Subcutaneous preadipocyte (primary cell): Measurements from ENCODE around the gene OSER1. TPM values are rescaled to one million over a fixed set of nuclear protein-coding genes. Genes with fewer than 3 reads are reported as not detected.

ENCODE experiments used
- total RNA-seq: library from RNA; depleted of rRNA; stranded (reverse); fragments of >200 nt; gene quantifications from 2 replicates; pipeline ENCODE4 v1.2.3, GENCODE V29; 2012

Gene OSER1
- total RNA-seq, result 30.3 and 40.1 TPM in 2 replicates

DNA sequence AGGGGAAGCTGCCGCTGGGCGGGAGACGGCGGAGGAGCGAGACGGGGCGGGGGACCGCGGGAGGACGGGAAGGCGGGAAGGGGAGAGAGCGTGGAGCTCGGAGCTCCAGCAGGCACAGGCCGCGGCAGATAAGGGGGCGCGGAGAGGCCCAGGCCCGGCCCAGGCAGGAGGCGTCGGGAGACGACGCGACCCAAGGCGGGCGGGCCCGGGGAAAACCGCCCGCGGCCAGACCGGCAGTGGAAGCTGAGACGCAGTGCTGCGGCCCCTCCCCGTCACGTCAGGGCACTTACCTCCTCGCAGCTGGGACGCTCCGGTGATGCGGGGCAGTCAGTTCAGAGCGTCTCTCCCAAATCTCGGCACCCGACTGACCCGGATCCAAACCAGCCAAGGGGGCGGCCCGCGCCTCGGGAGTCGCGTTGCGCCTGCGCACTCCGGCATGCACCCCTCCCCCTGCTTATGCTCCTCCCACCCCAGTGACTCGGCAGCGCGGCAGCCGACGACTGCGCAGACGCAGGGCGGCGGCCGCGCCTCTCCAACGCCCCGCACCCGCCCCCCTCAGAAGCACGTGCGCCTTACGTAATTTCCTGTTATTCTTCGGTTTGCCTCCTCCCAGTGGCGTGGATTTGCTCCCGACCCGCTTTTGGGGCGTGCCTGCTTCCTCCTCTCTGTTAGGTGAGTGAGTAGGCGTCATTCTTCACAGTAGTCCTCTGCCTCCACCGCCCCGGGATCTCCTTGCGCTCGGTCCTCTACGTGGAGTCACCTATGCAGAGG lies at the start of gene OSER1:
OSER1 (minus strand) TSS at position 366 of the 771 bp plus-strand sequence. CDS start 3,814 bp downstream, outside the sequence.

DNA sequence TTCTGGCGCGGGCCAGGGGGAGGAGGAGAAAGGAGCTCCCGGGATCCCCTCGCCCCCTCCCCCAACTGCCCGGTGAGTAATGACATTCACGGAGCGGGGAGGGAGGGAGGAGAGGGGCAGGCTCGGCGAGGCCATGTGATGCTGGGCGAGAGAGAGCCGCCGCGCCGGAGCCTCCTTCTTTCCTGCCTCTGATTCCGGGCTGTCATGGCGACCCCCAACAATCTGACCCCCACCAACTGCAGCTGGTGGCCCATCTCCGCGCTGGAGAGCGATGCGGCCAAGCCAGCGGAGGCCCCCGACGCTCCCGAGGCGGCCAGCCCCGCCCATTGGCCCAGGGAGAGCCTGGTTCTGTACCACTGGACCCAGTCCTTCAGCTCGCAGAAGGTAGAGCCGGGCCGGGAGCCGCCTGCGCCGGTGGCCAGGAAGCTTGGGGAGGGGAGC lies 36.6 kb upstream of the OSER1 start, which contains the start of gene GDAP1L1:
GDAP1L1 (plus strand) TSS at position 178 of the 441 bp plus-strand sequence; CDS start at position 205, 27 bp downstream.

DNA sequence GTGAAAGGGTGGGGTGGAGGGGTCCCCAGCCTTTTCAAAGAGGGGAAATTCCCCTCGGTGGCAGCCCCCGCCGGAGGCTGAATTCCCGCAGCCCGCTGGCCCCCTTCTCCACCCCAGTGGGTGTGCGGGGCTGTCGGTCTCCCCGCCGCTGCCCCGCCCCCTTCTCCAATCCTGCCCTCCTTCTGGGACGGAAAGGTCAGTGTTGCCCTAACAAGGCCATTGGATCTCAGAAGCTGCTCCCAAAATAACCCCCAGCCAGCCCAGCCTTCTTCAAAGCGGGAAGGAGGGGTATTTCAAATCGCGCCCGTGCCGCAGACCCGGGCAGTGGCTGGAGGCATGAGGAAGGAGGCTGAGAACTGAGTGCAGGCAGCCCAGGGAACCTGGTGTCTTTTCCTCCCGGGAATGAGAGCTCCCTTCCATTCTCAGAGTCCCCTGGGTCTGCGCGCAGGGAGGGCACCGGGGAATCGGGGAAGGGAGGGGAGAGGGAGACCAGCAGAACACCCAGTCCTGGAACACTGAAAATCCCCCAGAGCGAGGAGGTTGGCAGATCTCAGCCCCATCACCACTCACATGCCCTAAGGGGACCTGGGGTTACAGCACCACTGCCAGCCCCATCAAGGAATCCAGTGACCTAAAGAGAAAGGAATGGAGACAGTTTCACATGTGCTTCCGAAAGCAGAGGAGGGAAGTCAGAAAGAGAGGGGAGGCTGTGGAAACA lies 23.4 kb downstream of the OSER1 start, which contains the start of gene JPH2:
JPH2 (minus strand) TSS at position 135 of the 718 bp plus-strand sequence. CDS start 483 bp downstream, outside the sequence.

Other genes with a start within 250 kb of the OSER1 start
- gene JPH2, start 23.6 kb downstream of the OSER1 start, total RNA-seq, result under 0.01 and 0.20 TPM in 2 replicates
- not detected in 2 replicates for gene GDAP1L1, start 36.5 kb upstream of the OSER1 start, total RNA-seq
- 11.3 and 12.5 TPM in 2 replicates for gene FITM2, start 100.4 kb upstream of the OSER1 start, total RNA-seq
- gene R3HDML, start 126.3 kb upstream of the OSER1 start, total RNA-seq, result not detected in 2 replicates
- gene HNF4A, start 144.9 kb upstream of the OSER1 start, total RNA-seq, result not detected in 2 replicates